D721Med (cell line): ENCODE results near the gene GRIN2A.

ENCODE experiments used
- DNase-seq: peaks from one replicate; pipeline ENCODE4 v3.0.0; 2011; ENCODE audit warnings: low spot score; ENCODE audit not compliant: insufficient read length
- FAIRE-seq: peaks from 2 replicates; lab custom pipeline; 2011; peaks lifted over from hg19 to GRCh38; lab: Jason Lieb, UNC
- TF ChIP-seq, protein P1 (sequence below): IDR thresholded peaks from 2 replicates; pipeline ENCODE4 v1.5.1; 2012; ENCODE audit warnings: mild to moderate bottlenecking, control low read depth; ENCODE audit not compliant: insufficient read depth; ENCODE audit errors: missing control alignments

Gene GRIN2A

DNA sequence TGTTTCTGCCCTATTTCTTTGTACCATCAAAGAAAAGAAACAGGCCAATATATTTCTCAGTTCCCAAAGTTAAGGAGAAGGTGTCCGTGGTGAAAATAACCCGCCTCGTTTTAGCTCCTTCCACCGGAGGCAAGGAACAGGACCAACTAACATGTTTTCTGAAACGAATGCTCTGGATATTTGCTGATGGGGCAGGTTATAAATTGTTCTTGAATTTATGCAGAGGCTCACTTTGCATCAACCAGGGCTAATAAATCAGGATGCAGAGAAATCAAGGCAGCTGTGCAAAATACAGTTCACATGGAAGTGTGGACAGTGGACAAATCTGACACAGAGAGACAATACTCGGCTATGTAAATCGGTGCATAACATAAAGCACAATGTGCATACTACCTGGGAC, 189.8 kb downstream of the GRIN2A start:
- no peak for FAIRE-seq
- DNase-seq = no peak
- TF ChIP-seq, protein P1, sequence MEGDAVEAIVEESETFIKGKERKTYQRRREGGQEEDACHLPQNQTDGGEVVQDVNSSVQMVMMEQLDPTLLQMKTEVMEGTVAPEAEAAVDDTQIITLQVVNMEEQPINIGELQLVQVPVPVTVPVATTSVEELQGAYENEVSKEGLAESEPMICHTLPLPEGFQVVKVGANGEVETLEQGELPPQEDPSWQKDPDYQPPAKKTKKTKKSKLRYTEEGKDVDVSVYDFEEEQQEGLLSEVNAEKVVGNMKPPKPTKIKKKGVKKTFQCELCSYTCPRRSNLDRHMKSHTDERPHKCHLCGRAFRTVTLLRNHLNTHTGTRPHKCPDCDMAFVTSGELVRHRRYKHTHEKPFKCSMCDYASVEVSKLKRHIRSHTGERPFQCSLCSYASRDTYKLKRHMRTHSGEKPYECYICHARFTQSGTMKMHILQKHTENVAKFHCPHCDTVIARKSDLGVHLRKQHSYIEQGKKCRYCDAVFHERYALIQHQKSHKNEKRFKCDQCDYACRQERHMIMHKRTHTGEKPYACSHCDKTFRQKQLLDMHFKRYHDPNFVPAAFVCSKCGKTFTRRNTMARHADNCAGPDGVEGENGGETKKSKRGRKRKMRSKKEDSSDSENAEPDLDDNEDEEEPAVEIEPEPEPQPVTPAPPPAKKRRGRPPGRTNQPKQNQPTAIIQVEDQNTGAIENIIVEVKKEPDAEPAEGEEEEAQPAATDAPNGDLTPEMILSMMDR = no peak

DNA sequence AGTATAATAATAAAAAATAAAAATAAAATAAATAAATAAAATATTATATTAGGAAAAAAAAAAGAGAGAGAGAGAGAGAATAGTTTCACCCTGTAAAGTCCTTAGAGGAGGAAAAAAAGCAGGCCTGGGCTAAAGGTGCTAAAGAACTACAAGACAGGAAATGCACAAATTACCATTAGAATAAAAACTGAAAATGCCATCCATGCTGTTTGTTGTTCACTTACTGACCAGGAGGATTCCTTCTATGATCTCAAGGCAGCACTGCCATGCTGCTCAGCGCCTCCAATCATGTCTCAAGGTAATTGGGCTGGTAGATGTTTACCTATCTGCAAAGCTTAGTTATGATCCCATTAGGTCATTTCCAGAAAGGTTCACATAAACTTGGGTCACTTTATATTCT, 201.2 kb downstream of the GRIN2A start:
- TF ChIP-seq, protein P1 = no peak
- no peak for DNase-seq
- no peak for FAIRE-seq

DNA sequence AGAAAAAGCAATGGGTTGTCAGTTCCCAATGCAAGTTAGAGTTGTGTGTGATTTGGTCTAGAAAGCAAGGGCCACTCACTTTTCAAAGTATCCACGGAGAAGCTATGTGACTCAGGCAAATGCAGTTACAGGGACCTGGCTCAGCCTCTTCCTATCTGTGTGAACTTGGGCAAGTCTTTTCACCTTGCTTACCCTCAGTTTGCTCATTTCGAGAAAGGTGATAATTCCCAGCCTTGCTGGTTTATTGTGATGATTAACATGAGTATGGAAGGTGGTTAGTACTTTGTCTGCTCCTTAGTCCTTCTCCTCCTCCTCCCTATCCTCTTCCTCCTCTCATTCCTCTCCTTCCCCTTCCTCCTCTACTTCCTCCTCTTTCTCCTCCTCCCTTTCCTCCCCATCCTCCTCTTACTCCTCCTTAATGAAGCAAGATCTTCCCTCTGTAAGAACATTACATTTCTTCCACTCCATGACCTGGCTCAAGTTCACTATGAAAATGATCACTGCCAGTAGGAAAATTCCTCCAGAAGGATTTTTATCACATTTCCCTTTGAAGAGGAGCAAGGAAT, 204.0 kb downstream of the GRIN2A start:
- FAIRE-seq (no peak), DNase-seq (no peak)
- TF ChIP-seq, protein P1 = no peak

DNA sequence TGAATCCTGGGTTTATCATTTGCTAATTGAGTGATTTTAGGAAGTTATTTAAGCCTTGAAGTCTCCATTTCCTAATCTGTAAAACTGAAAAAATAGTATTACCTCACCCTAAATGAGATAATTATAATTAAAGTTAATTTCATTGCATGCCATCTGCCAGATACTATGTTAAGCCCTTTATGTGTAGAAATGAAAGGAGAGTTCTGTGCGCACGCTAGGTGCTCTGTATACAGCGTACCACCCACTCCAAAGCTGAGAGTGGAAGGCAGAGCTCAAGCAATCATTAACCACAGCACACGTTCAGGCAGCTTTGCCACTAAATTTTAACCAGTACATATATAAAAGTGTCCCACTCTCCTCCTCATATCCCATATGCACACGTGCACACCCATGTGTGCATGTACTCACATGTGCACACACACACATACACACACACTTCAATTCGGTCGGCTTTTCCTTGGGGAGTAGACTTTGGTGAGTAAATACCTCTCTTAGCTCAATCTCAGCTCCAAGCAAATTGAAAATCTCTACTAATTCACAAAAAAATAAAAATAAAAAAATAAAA, 204.8 kb downstream of the GRIN2A start:
- DNase-seq = no peak
- TF ChIP-seq, protein P1 = no peak
- FAIRE-seq = no peak

DNA sequence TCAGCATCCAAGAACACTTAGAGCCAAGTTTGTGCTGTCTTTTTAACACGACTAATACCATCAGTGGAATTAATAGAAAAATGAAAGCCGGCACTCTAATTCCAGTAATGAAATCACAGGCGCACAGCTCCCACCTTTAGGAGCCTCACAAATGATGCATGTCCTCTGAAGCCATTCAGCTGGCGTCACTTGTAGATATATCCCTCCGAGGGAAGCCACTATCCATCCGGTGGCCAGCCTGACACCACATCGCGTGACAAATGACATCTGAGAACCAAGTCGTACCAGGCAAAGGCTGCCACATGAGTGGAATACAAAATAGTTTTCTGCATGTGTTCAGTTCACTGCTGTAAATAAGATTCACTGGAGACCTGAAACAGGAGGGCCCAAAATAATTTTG, 205.6 kb downstream of the GRIN2A start:
- TF ChIP-seq, protein P1 = no peak
- no peak for DNase-seq
- no peak for FAIRE-seq

DNA sequence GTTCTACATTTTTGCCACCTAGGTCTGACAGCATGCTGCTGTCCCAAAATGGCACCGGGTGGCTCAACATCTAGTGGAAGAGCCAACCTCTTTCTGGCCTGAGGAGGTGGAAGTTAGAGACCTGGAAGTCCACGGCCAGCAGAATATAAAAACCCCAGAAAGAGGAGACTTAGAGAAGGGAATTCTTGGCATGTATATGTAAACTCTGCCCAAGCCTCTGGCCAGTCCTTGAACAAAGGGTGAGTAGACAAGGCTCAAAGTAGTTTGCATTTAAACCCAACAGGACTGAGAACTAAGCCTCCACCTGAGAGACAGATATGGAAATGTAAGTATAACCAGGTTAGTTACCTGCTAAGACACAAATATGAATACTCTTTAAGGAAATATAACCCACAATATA, 210.3 kb downstream of the GRIN2A start:
- FAIRE-seq (no peak), DNase-seq (no peak)
- TF ChIP-seq, protein P1 = no peak

DNA sequence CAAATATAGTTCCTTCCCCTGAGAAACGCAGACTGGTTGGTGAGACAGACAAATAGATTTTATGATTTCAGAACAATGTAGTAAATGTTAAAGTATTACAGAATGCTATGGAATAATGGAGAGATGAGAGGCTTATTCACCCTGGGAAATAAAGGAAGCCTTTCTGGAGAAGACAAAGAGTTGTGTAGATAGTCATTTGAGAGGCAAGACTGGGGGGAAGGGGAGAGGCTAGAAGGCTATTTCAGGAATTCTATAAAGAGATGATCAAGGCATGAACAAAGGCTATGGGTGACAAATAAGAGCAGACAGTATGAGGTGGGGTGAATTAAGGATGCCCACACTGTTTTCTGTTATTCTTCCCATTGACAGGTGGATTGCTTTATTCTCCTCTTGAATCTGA, 211.4 kb downstream of the GRIN2A start:
- TF ChIP-seq, protein P1 = no peak
- FAIRE-seq (no peak), DNase-seq (no peak)
